H9 (cell line): ENCODE results near the gene HELQ. TPM values are rescaled to one million over a fixed set of nuclear protein-coding genes. Genes with fewer than 3 reads are reported as not detected.

Experiments used
- DNase-seq: peaks from one replicate; pipeline ENCODE4 v3.0.0-alpha.2; 2017
- H2AFZ ChIP-seq: one replicate; pipeline ENCODE4 v1.6.1; 2013; ENCODE audit warnings: mild to moderate bottlenecking, low read length, control low read depth, moderate library complexity
- H2AK5ac ChIP-seq: 2 replicates; pipeline ENCODE4 v1.6.1; 2013; ENCODE audit warnings: low read length, control low read depth, mixed read lengths; ENCODE audit not compliant: insufficient read length
- H2BK120ac ChIP-seq: one replicate; pipeline ENCODE4 v1.6.1; 2013; ENCODE audit warnings: low read depth, mild to moderate bottlenecking, low read length, control low read depth, inconsistent platforms; ENCODE audit not compliant: poor library complexity, severe bottlenecking
- H2BK12ac ChIP-seq: 2 replicates; pipeline ENCODE4 v1.6.1; 2013; ENCODE audit warnings: low read length, control low read depth, mixed read lengths, low read depth; ENCODE audit not compliant: insufficient read length
- H2BK15ac ChIP-seq: 2 replicates; pipeline ENCODE4 v1.6.1; 2013; ENCODE audit warnings: low read depth, low read length, control low read depth
- H2BK20ac ChIP-seq: one replicate; pipeline ENCODE4 v1.6.1; 2013; ENCODE audit warnings: low read depth, mild to moderate bottlenecking, low read length, control low read depth, inconsistent platforms; ENCODE audit not compliant: poor library complexity, severe bottlenecking
- H2BK5ac ChIP-seq: 2 replicates; pipeline ENCODE4 v1.6.1; 2013; ENCODE audit warnings: low read length, control low read depth, mixed read lengths; ENCODE audit not compliant: insufficient read length
- H3K14ac ChIP-seq: 2 replicates; pipeline ENCODE4 v1.6.1; 2013; ENCODE audit warnings: low read length, control low read depth; ENCODE audit not compliant: insufficient read depth
- H3K18ac ChIP-seq: 2 replicates; pipeline ENCODE4 v1.6.1; 2013; ENCODE audit warnings: low read depth, mild to moderate bottlenecking, mixed read lengths, low read length, control low read depth; ENCODE audit not compliant: insufficient read length
- H3K23ac ChIP-seq: 2 replicates; pipeline ENCODE4 v1.6.1; 2013; ENCODE audit warnings: low read length, control low read depth, mixed read lengths, low read depth; ENCODE audit not compliant: insufficient read length
- H3K23me2 ChIP-seq: 2 replicates; pipeline ENCODE4 v1.6.1; 2013; ENCODE audit warnings: low read depth, mild to moderate bottlenecking, mixed read lengths, low read length, control low read depth; ENCODE audit not compliant: insufficient read length, poor library complexity, severe bottlenecking
- H3K27ac ChIP-seq: 2 replicates; pipeline ENCODE4 v1.5.1; 2013; ENCODE audit warnings: low read length, control low read depth, mixed read lengths, low read depth; ENCODE audit not compliant: insufficient read length
- H3K27me3 ChIP-seq: 2 replicates; pipeline ENCODE4 v1.6.1; 2013; ENCODE audit warnings: low read length, control low read depth, inconsistent platforms; ENCODE audit not compliant: insufficient read depth
- H3K4ac ChIP-seq: 2 replicates; pipeline ENCODE4 v1.6.1; 2013; ENCODE audit warnings: low read depth, mild to moderate bottlenecking, control low read depth, inconsistent platforms, low read length, moderate library complexity
- H3K4me1 ChIP-seq: 2 replicates; pipeline ENCODE4 v1.6.1; 2013; ENCODE audit warnings: low read length, control low read depth, inconsistent platforms; ENCODE audit not compliant: insufficient read depth
- H3K4me2 ChIP-seq: 2 replicates; pipeline ENCODE4 v1.6.1; 2013; ENCODE audit warnings: low read length, control low read depth, mixed read lengths; ENCODE audit not compliant: insufficient read length, insufficient read depth
- H3K56ac ChIP-seq: 2 replicates; pipeline ENCODE4 v1.6.1; 2013; ENCODE audit warnings: low read depth, mild to moderate bottlenecking, mixed read lengths, low read length, control low read depth; ENCODE audit not compliant: insufficient read length
- H3K79me1 ChIP-seq: 2 replicates; pipeline ENCODE4 v1.6.1; 2013; ENCODE audit warnings: low read depth, mild to moderate bottlenecking, moderate library complexity, low read length, control low read depth, inconsistent platforms; ENCODE audit not compliant: insufficient read depth, poor library complexity, severe bottlenecking
- H3K79me2 ChIP-seq: 2 replicates; pipeline ENCODE4 v1.6.1; 2013; ENCODE audit warnings: low read length, control low read depth, inconsistent platforms; ENCODE audit not compliant: insufficient read depth
- H3K9ac ChIP-seq: 2 replicates; pipeline ENCODE4 v1.6.1; 2013; ENCODE audit warnings: low read length, control low read depth, mixed read lengths; ENCODE audit not compliant: insufficient read length; ENCODE audit errors: extremely low read depth
- H3K9me3 ChIP-seq: one replicate; pipeline ENCODE4 v1.6.1; 2013; ENCODE audit warnings: low read depth, low read length, inconsistent platforms; ENCODE audit not compliant: control insufficient read depth
- H3T11ph ChIP-seq: one replicate; pipeline ENCODE4 v1.6.1; 2013; ENCODE audit warnings: mild to moderate bottlenecking, low read length, control low read depth, inconsistent platforms
- H4K20me1 ChIP-seq: one replicate; pipeline ENCODE4 v1.6.1; 2013; ENCODE audit not compliant: control insufficient read depth, insufficient read length, insufficient read depth
- H4K5ac ChIP-seq: 2 replicates; pipeline ENCODE4 v1.6.1; 2013; ENCODE audit warnings: low read depth, mild to moderate bottlenecking, mixed read lengths, low read length, control low read depth; ENCODE audit not compliant: insufficient read length
- H4K8ac ChIP-seq: replicated peaks from 2 replicates; pipeline ENCODE4 v1.6.1; 2013; ENCODE audit warnings: low read length, control low read depth, mixed read lengths, low read depth; ENCODE audit not compliant: insufficient read length
- H4K91ac ChIP-seq: 2 replicates; pipeline ENCODE4 v1.6.1; 2013; ENCODE audit warnings: low read depth, mild to moderate bottlenecking, moderate library complexity, mixed read lengths, low read length, control low read depth; ENCODE audit not compliant: insufficient read length
- H3K27ac Mint-ChIP-seq, 3 experiments: 2 replicates in 2 of 3; 3 replicates in 1 of 3; pipeline ENCODE4 v1.8.0; 2020 to 2021; ENCODE audit warnings: mixed read lengths in 3 of 3, mild to moderate bottlenecking in 1 of 3, moderate library complexity in 1 of 3
- H3K27me3 Mint-ChIP-seq: 2 replicates; pipeline ENCODE4 v1.8.0; 2021; ENCODE audit warnings: low read depth, mild to moderate bottlenecking, moderate library complexity, mixed read lengths
- H3K36me3 Mint-ChIP-seq, 3 experiments: 2 replicates in 2 of 3; 3 replicates in 1 of 3; pipeline ENCODE4 v1.8.0; 2020 to 2021; ENCODE audit warnings: low read depth in 3 of 3, mixed read lengths in 3 of 3; ENCODE audit not compliant: insufficient read depth in 1 of 3
- H3K4me1 Mint-ChIP-seq, 2 experiments: 2 replicates each; pipeline ENCODE4 v1.8.0; 2020; ENCODE audit warnings: mixed read lengths in 2 of 2
- H3K4me3 Mint-ChIP-seq, 2 experiments: 2 replicates in 1 of 2; 3 replicates in 1 of 2; pipeline ENCODE4 v1.8.0; 2020 to 2021; ENCODE audit warnings: mild to moderate bottlenecking in 2 of 2, mixed read lengths in 2 of 2, moderate library complexity in 1 of 2
- H3K9me3 Mint-ChIP-seq, 2 experiments: 2 replicates in 1 of 2; 3 replicates in 1 of 2; pipeline ENCODE4 v1.8.0; 2020; ENCODE audit warnings: mild to moderate bottlenecking in 2 of 2, mixed read lengths in 2 of 2, moderate library complexity in 1 of 2
- WGBS: extraction: QIAGEN DNeasy Blood & Tissue Kit; methylation state at CpG from one replicate; pipeline ENCODE4 v1.1.7; 2013; ENCODE audit warnings: missing lambda C conversion rate, low lambda C conversion rate, mixed read lengths; ENCODE audit not compliant: insufficient read length; ENCODE audit errors: extremely low coverage; 5-methylcytosine and 5-hydroxymethylcytosine counted together
- total RNA-seq: library from RNA; stranded (reverse); gene quantifications from 2 replicates; pipeline ENCODE4 v1.2.1, GENCODE V29; 2021
- TF ChIP-seq, protein P1 (sequence below): fragments of 200-600 bp; sonication (generic); conservative IDR thresholded peaks from 3 replicates; pipeline ENCODE4 v1.8.0; 2021; ENCODE audit warnings: antibody characterized with exemption, mild to moderate bottlenecking

Gene HELQ
- total RNA-seq, 1 experiment from 2014 or later = 16.2 TPM

DNA sequence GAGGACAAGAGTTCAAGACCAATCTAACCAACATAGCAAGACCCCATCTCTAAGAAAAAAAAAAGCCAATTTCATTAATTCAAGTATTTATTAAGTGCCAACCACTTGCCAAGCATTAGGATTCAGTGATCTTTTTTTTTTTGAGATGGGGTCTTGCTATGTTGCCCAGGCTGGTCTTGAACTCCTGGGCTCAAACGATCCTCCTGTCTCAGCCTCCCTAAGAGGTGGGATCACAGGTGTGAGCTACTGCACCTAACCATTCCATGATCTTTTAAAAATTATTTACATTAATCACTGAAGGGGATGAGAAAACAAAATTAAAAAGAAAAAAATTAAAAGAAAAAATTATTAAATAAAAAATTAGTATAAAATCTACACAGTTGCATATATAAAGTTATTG, 24.4 kb downstream of the HELQ start:
- H3K4ac ChIP-seq = no peak overlapping the region
- no peak overlapping the region for H3K18ac ChIP-seq
- Mint-ChIP-seq H3K4me3 (no peak overlapping the region), H3K36me3 (peaks cover 0 to 6% (median 5%) of the 10 kb centered on the region in 3 experiments; a peak in 3 of 7 replicates), H3K9me3 (no peaks in the 10 kb centered on the region), H3K27ac (no peak overlapping the region), H3K27me3 (no peaks in the 10 kb centered on the region), H3K4me1 (no peaks in the 10 kb centered on the region)
- no peaks in the 10 kb centered on the region for H4K20me1 ChIP-seq
- H3K79me2 ChIP-seq = no peaks in the 10 kb centered on the region
- H3K79me1 ChIP-seq = no peaks in the 10 kb centered on the region
- H2BK20ac ChIP-seq = no peak overlapping the region
- H3K9ac ChIP-seq = no peak overlapping the region
- WGBS = no CpG with 5 or more reads among the region's 1 CpG
- TF ChIP-seq, protein P1, sequence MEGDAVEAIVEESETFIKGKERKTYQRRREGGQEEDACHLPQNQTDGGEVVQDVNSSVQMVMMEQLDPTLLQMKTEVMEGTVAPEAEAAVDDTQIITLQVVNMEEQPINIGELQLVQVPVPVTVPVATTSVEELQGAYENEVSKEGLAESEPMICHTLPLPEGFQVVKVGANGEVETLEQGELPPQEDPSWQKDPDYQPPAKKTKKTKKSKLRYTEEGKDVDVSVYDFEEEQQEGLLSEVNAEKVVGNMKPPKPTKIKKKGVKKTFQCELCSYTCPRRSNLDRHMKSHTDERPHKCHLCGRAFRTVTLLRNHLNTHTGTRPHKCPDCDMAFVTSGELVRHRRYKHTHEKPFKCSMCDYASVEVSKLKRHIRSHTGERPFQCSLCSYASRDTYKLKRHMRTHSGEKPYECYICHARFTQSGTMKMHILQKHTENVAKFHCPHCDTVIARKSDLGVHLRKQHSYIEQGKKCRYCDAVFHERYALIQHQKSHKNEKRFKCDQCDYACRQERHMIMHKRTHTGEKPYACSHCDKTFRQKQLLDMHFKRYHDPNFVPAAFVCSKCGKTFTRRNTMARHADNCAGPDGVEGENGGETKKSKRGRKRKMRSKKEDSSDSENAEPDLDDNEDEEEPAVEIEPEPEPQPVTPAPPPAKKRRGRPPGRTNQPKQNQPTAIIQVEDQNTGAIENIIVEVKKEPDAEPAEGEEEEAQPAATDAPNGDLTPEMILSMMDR = no peak
- H3K56ac ChIP-seq = no peak overlapping the region
- no peak overlapping the region for H3K27ac ChIP-seq
- no peaks in the 10 kb centered on the region for H3K4me1 ChIP-seq
- H2BK5ac ChIP-seq = no peak overlapping the region
- H3K9me3 ChIP-seq = no peaks in the 10 kb centered on the region
- H3K23ac ChIP-seq = no peak overlapping the region
- H2BK15ac ChIP-seq = no peak overlapping the region
- no peak overlapping the region for H4K91ac ChIP-seq
- H4K8ac ChIP-seq = no peak overlapping the region
- no peak overlapping the region for H2BK12ac ChIP-seq
- no peak overlapping the region for H3K4me2 ChIP-seq
- no peaks in the 10 kb centered on the region for H3K23me2 ChIP-seq
- H2AK5ac ChIP-seq = no peak overlapping the region
- no peak overlapping the region for H2AFZ ChIP-seq
- H3K14ac ChIP-seq = no peak overlapping the region
- H2BK120ac ChIP-seq = no peak overlapping the region
- no peak overlapping the region for H4K5ac ChIP-seq
- H3T11ph ChIP-seq = no peak overlapping the region
- DNase-seq = no peak
- H3K27me3 ChIP-seq = no peaks in the 10 kb centered on the region
